K562 (cell line): ENCODE results near the gene RFC2. TPM values are rescaled to one million over a fixed set of nuclear protein-coding genes. Genes with fewer than 3 reads are reported as not detected.

Experiments used
- ATAC-seq: fragments of 200-7000 bp; cut with Tn5 transposase; 3 replicates; pipeline ENCODE4 v1.9.1; 2020; ENCODE audit warnings: moderate library complexity
- BruUV-seq: library from RNA; stranded (reverse); fragments of 400-500 nt; replicated peaks from 2 replicates; lab custom pipeline; 2021; lab: Mats Ljungman, UMichigan
- CTCF ChIA-PET: fragments of 300-600 bp; formaldehyde crosslinking; extraction: SDS; loops from one replicate; lab custom pipeline; 2021; ENCODE audit warnings: low intra/inter-chr PET ratio; lab: Yijun Ruan, JAX
- POLR2A ChIA-PET: fragments of 300-600, 350-650 bp; sonication (Branson Sonifier 250); formaldehyde crosslinking; extraction: SDS; loops from one replicate; lab custom pipeline; 2021; ENCODE audit warnings: antibody characterized with exemption, inconsistent platforms; lab: Yijun Ruan, JAX
- DNase-seq, 4 experiments: peaks; one replicate each; pipeline versions ENCODE4 v3.0.0 to v3.0.0-alpha.2; 2011 to 2018; ENCODE audit warnings: low spot score in 3 of 4, mixed read lengths in 3 of 4; ENCODE audit errors: extremely low read depth in 1 of 4
- FAIRE-seq: peaks from 2 replicates; lab custom pipeline; 2011; peaks lifted over from hg19 to GRCh38; lab: Jason Lieb, UNC
- H2AFZ ChIP-seq: 2 replicates; pipeline ENCODE4 v1.6.0; 2011; ENCODE audit warnings: low read depth, low read length, control low read depth, inconsistent platforms
- H3K27ac ChIP-seq: fragments of 200-600 bp; 3 replicates; pipeline ENCODE4 v1.8.0; 2011; ENCODE audit warnings: low read depth, mild to moderate bottlenecking, control low read depth, inconsistent platforms, low read length, moderate library complexity, mixed read lengths; ENCODE audit errors: extremely low read depth
- H3K27me3 ChIP-seq, 2 experiments: fragments of 300-600 bp in 1 of 2; 2 replicates in 1 of 2; 3 replicates in 1 of 2; pipeline versions ENCODE4 v1.6.0 to v1.8.0; 2011; ENCODE audit warnings: inconsistent platforms in 2 of 2, low read length in 2 of 2, mild to moderate bottlenecking in 1 of 2, mixed read lengths in 1 of 2, moderate library complexity in 1 of 2; ENCODE audit not compliant: control insufficient read depth in 2 of 2, insufficient read depth in 2 of 2
- H3K36me3 ChIP-seq: fragments of 300-600 bp; 3 replicates; pipeline ENCODE4 v1.8.0; 2011; ENCODE audit warnings: mild to moderate bottlenecking, low read length, inconsistent platforms; ENCODE audit not compliant: control insufficient read depth, insufficient read depth
- H3K4me1 ChIP-seq, 2 experiments: fragments of 200-600 bp in 1 of 2; replicated peaks in 1 of 2; 2 replicates in 1 of 2; 3 replicates in 1 of 2; pipeline versions ENCODE4 v1.5.1 to v1.8.0; 2011; ENCODE audit warnings: inconsistent platforms in 2 of 2, low read length in 2 of 2, mild to moderate bottlenecking in 1 of 2, mixed read lengths in 1 of 2, moderate library complexity in 1 of 2; ENCODE audit not compliant: control insufficient read depth in 2 of 2, insufficient read depth in 2 of 2
- H3K4me2 ChIP-seq: 2 replicates; pipeline ENCODE4 v1.6.1; 2011; ENCODE audit warnings: low read length, control low read depth, inconsistent platforms, mixed read lengths; ENCODE audit not compliant: insufficient read depth
- H3K4me3 ChIP-seq: fragments of 200-600 bp; sonication (generic), shearing (Covaris generic); 2 replicates; pipeline ENCODE4 v1.5.1; 2016; ENCODE audit warnings: control low read depth, inconsistent platforms
- H3K79me2 ChIP-seq: fragments of 200-600 bp; 3 replicates; pipeline ENCODE4 v1.8.0; 2011; ENCODE audit warnings: low read length, inconsistent platforms; ENCODE audit not compliant: control insufficient read depth, insufficient read depth
- H3K9ac ChIP-seq, 2 experiments: 2 replicates each; pipeline versions ENCODE4 v1.6.0 to v1.6.1; 2011; ENCODE audit warnings: low read depth in 2 of 2, low read length in 2 of 2, control low read depth in 1 of 2, inconsistent platforms in 1 of 2, mild to moderate bottlenecking in 1 of 2, mixed read lengths in 1 of 2; ENCODE audit not compliant: insufficient read depth in 1 of 2
- H3K9me1 ChIP-seq: one replicate; pipeline ENCODE4 v1.6.0; 2011; ENCODE audit warnings: inconsistent platforms, mild to moderate bottlenecking, low read length, moderate library complexity; ENCODE audit not compliant: control insufficient read depth, insufficient read depth
- H3K9me3 ChIP-seq: replicated peaks from 2 replicates; pipeline ENCODE4 v1.5.1; 2011; ENCODE audit warnings: low read depth, low read length, inconsistent platforms; ENCODE audit not compliant: control insufficient read depth, insufficient read depth
- H4K20me1 ChIP-seq: replicated peaks from 2 replicates; pipeline ENCODE4 v1.6.1; 2011; ENCODE audit warnings: low read length, inconsistent platforms, mixed read lengths; ENCODE audit not compliant: control insufficient read depth, insufficient read depth
- BRD9 ChIP-seq: fragments of 450-650 bp; IDR thresholded peaks from 2 replicates; pipeline ENCODE4 v1.6.1; 2018; ENCODE audit warnings: low read depth; ENCODE audit not compliant: partially characterized antibody
- CCAR2 ChIP-seq: fragments of 200-400 bp; formaldehyde crosslinking; IDR thresholded peaks from 2 replicates; pipeline ENCODE4 v1.6.1; 2017; ENCODE audit warnings: mild to moderate bottlenecking, low read depth, low read length
- EGR1 ChIP-seq: fragments of 450-650 bp; conservative IDR thresholded peaks from 2 replicates; pipeline ENCODE4 v1.6.1; 2017; ENCODE audit warnings: mild to moderate bottlenecking
- ELF1 ChIP-seq: fragments of 200-800 bp; sonication (Bioruptor generic); IDR thresholded peaks from 2 replicates; pipeline ENCODE4 v1.6.1; 2016; ENCODE audit warnings: missing genetic modification characterization, missing compliant biosample characterization
- ESRRB ChIP-seq: fragments of 250-450 bp; sonication (Bioruptor Pico); IDR thresholded peaks from 2 replicates; pipeline ENCODE4 v1.5.0; 2020; ENCODE audit warnings: mild to moderate bottlenecking, moderate library complexity, borderline replicate concordance
- ETV1 ChIP-seq: fragments of 450-650 bp; conservative IDR thresholded peaks from 2 replicates; pipeline ENCODE4 v1.6.1; 2016; ENCODE audit warnings: missing genetic modification characterization, control low read depth, low read depth, missing compliant biosample characterization
- FIP1L1 ChIP-seq: fragments of 200-400 bp; formaldehyde crosslinking; IDR thresholded peaks from 2 replicates; pipeline ENCODE4 v1.6.1; 2018; ENCODE audit warnings: mild to moderate bottlenecking, low read depth, low read length; ENCODE audit not compliant: poor library complexity, severe bottlenecking
- GATAD2A ChIP-seq: fragments of 450-650 bp; IDR thresholded peaks from 2 replicates; pipeline ENCODE4 v1.6.1; 2017
- HMG20B ChIP-seq: fragments of 250-450 bp; sonication (Bioruptor Pico); IDR thresholded peaks from 2 replicates; pipeline ENCODE4 v1.5.0; 2021; ENCODE audit warnings: mild to moderate bottlenecking
- KDM5B ChIP-seq: fragments of 200-600 bp; sonication (generic); IDR thresholded peaks from 2 replicates; pipeline ENCODE4 v1.6.1; 2012; ENCODE audit warnings: low read depth, mild to moderate bottlenecking, moderate library complexity, low read length, control low read depth, inconsistent platforms; ENCODE audit not compliant: insufficient replicate concordance
- MTF1 ChIP-seq: fragments of 250-450 bp; sonication (Bioruptor Pico); IDR thresholded peaks from 2 replicates; pipeline ENCODE4 v1.9.0; 2021; ENCODE audit warnings: moderate library complexity, mild to moderate bottlenecking, inconsistent platforms, borderline replicate concordance
- NELFE ChIP-seq: IDR thresholded peaks from 2 replicates; pipeline ENCODE4 v1.6.1; 2011; ENCODE audit warnings: mild to moderate bottlenecking; ENCODE audit not compliant: insufficient read depth, insufficient read length
- NR2F6 ChIP-seq: fragments of 450-650 bp; formaldehyde crosslinking; IDR thresholded peaks from 2 replicates; pipeline ENCODE4 v1.4.0; 2020; ENCODE audit warnings: mild to moderate bottlenecking
- RBBP5 ChIP-seq: fragments of 200-600 bp; sonication (generic); IDR thresholded peaks from 2 replicates; pipeline ENCODE4 v1.6.1; 2012; ENCODE audit warnings: borderline replicate concordance, mild to moderate bottlenecking, low read length, control low read depth, inconsistent platforms; ENCODE audit not compliant: insufficient read depth, poor library complexity, severe bottlenecking
- RBM22 ChIP-seq: fragments of 200-400 bp; formaldehyde crosslinking; IDR thresholded peaks from 2 replicates; pipeline ENCODE4 v1.6.1; 2018; ENCODE audit warnings: low read length, low read depth; ENCODE audit not compliant: poor library complexity, severe bottlenecking
- THRAP3 ChIP-seq: fragments of 450-650 bp; IDR thresholded peaks from 2 replicates; pipeline ENCODE4 v1.6.1; 2016; ENCODE audit warnings: mild to moderate bottlenecking, inconsistent platforms, borderline replicate concordance
- ZNF324 ChIP-seq: fragments of 250-450 bp; sonication (Bioruptor Pico); IDR thresholded peaks from 2 replicates; pipeline ENCODE4 v1.4.0; 2020; ENCODE audit warnings: mild to moderate bottlenecking
- WGBS: fragments of 100-300 bp; shearing (Covaris generic); methylation state at CpG from one replicate; pipeline ENCODE4 v1.1.6; 2016; ENCODE audit warnings: low coverage, mixed read lengths; ENCODE audit not compliant: insufficient coverage; ENCODE audit errors: missing lambda C conversion rate; 5-methylcytosine and 5-hydroxymethylcytosine counted together
- in situ Hi-C: fragments of 300-500 bp; cut with MboI; formaldehyde crosslinking; loops from 4 replicates; pipeline ENCODE4 v1.15.0; 2018; ENCODE audit warnings: inconsistent platforms, mixed read lengths
- intact Hi-C: fragments of 100-400 bp; cut with micrococcal nuclease; formaldehyde crosslinking; loops from 2 replicates; pipeline ENCODE4 v1.14.2; 2022
- polyA plus RNA-seq, 8 experiments: library from polyadenylated mRNA; depleted of rRNA in 4 of 8; stranded (reverse) in 5 of 8; unstranded in 3 of 8; fragments of >200 nt; fragmentation: Nextera tagmentation in 2 of 8; fragmentation: Illumina TruSeq in 1 of 8; extraction: Ambion mirVana in 2 of 8; extraction: Trizol in 1 of 8; gene quantifications; 2 replicates each; pipeline versions ENCODE4 v1.2.1 to v1.2.3, GENCODE V29; 2011 to 2014; ENCODE audit warnings: inconsistent platforms in 1 of 8, missing spikeins in 1 of 8
- total RNA-seq, 7 experiments: library from RNA; depleted of rRNA in 6 of 7; stranded (reverse); fragments of >200 nt in 6 of 7; fragmentation: Illumina TruSeq in 2 of 7; extraction: Trizol in 2 of 7; gene quantifications; 2 replicates each; pipeline versions ENCODE4 v1.2.1 to v1.2.3, GENCODE V29; 2011 to 2021; ENCODE audit warnings: low replicate concordance in 1 of 7
- TF ChIP-seq, protein P1 (sequence below): fragments of 450-650 bp; IDR thresholded peaks from 2 replicates; pipeline ENCODE4 v1.6.1; 2016; ENCODE audit warnings: antibody characterized with exemption

RFC2 gene
- total and polyA plus RNA-seq, 9 of the 15 experiments (the other 6 are each of a cell fraction or from before 2014, with no cell fraction given), result 32.5 to 161 (median 102) TPM

DNA sequence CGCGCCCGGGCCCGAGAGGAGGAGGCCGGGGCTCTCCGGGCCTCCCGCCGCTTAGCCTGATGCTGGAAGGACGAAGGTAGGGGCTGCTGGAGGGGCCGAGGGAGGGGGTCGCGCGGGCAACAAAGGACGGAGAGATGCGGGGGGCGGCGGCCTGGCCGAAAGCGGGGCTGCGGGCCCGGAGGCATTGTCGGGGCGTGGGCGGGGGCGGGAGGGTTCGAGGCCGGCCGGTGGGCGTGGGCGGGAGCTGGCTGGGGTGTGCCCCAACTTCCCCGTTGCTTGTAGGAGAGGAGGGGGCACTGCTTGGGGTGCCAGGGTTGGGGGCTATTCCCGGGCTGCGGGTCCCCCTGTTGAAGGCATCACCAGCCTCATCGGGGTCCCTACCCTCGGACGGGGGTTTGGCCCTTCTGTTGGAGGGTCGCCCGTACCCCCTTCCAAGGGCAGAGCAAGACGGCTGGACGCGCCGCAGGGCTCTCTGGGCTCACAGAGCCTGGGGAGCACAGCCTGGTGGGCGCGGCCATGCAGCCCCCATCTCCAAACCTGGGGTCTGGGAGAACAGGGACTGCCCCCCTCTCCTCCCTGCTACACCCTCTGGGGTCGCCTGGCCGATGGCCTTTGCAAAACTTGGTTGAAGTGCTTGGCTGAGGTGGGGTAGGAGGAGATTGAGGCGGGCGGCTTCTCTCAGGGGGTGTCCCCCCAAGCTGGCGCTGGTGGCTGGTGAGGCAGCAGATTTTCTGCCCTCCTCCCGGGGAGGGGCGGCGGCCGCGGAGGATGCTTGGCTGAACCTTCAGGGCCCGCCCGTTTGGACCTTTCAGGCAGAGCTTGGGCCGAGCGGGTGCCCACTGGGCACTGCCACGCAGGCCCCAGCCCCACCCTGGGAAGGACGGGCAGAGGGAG is 35.7 kb upstream of the RFC2 start:
- Histone ChIP-seq H2AFZ (peak overlapping the region; percentile 80), H3K4me3 (peak overlapping the region; percentile 51), H3K4me1 (peaks cover 23 to 37% of the 10 kb centered on the region in 2 experiments), H3K4me2 (peak overlapping the region; percentile 67; the same call in 1 of the 2 replicates), H3K27me3 (peaks cover 3 to 26% of the 10 kb centered on the region in 2 experiments; a peak in 4 of 5 replicates), H3K36me3 (no peaks in the 10 kb centered on the region), H3K27ac (no peak overlapping the region), H3K9me1 (no peaks in the 10 kb centered on the region), H3K9ac (peak overlapping the region; percentile 47 to 86; a peak in 3 of 4 replicates), H3K9me3 (no peaks in the 10 kb centered on the region), H3K79me2 (no peaks in the 10 kb centered on the region), H4K20me1 (no peaks in the 10 kb centered on the region; the same call in 1 of the 2 replicates)
- no peak for ATAC-seq
- BruUV-seq, result no TSS peak
- in situ Hi-C loops (no loop called here), intact Hi-C loops (loop anchor here (1.0 to 5.0 kb wide), 3 partner anchors 20 to 102 kb away; no protein-coding TSS in a partner anchor)
- no peak for FAIRE-seq
- CTCF ChIA-PET, result no interaction called here
- POLR2A ChIA-PET, result interaction anchor here (1.1 to 1.7 kb wide), 5 partner anchors 8 to 35 kb away, joined by 3 to 8 read pairs (median 6); no protein-coding TSS in a partner anchor
- DNase-seq, result peak in 2 of 4 experiments; percentile 72 to 76
- 8% methylated on average over 51 of the region's 60 CpGs for WGBS
- TF ChIP-seq MTF1 (CRISPR knock-in tag), result no peak
- TF ChIP-seq NELFE, result no peak
- no peak for TF ChIP-seq HMG20B (CRISPR knock-in tag)
- TF ChIP-seq ESRRB (CRISPR knock-in tag), result no peak
- TF ChIP-seq KDM5B, result peak; percentile 15
- 0 out of 2 replicates have a peak, but pooled peaks have one; percentile 30 for TF ChIP-seq NR2F6 (CRISPR knock-in tag)
- TF ChIP-seq RBM22, result no peak
- TF ChIP-seq, protein P1, sequence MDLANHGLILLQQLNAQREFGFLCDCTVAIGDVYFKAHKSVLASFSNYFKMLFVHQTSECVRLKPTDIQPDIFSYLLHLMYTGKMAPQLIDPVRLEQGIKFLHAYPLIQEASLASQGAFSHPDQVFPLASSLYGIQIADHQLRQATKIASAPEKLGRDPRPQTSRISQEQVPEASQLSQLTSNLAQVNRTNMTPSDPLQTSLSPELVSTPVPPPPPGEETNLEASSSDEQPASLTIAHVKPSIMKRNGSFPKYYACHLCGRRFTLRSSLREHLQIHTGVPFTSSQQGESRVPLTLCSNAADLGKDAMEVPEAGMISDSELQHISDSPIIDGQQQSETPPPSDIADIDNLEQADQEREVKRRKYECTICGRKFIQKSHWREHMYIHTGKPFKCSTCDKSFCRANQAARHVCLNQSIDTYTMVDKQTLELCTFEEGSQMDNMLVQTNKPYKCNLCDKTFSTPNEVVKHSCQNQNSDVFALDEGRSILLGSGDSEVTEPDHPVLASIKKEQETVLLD, result no peak
- TF ChIP-seq RBBP5, result no peak
- no peak for TF ChIP-seq CCAR2
- no peak for TF ChIP-seq ELF1 (tag)
- no peak for TF ChIP-seq THRAP3
- 0 out of 2 replicates have a peak, but pooled peaks have one; percentile 24 for TF ChIP-seq GATAD2A
- 0 out of 2 replicates have a peak, but pooled peaks have one; percentile 17 for TF ChIP-seq ZNF324 (CRISPR knock-in tag)
- peak; percentile 75 for TF ChIP-seq EGR1
- TF ChIP-seq FIP1L1, result peak; percentile 14
- no peak for TF ChIP-seq BRD9
- no peak for TF ChIP-seq ETV1 (tag)
